Pancreas (tissue), 10 donors: ENCODE data around the gene ATP13A2. TPM values are rescaled to one million over a fixed set of nuclear protein-coding genes. Genes with fewer than 3 reads are reported as not detected.

ENCODE experiments used
- ATAC-seq, 4 donors: fragments of 200-7000 bp; cut with Tn5 transposase; one replicate each; pipeline versions ENCODE4 v1.8.0 to v1.9.1; 2020; ENCODE audit warnings: mild to moderate bottlenecking in 4 of 4, moderate library complexity in 4 of 4
- DNase-seq, 6 donors: peaks; one replicate each; pipeline ENCODE4 v3.0.0-alpha.2; 2020
- FAIRE-seq: peaks from 2 replicates; lab custom pipeline; 2012; peaks lifted over from hg19 to GRCh38; lab: Jason Lieb, UNC
- H3K27ac ChIP-seq, 4 donors: fragments of 200-600 bp; sonication (generic); 1 replicate in 3 of 4; 2 replicates in 1 of 4; pipeline versions ENCODE4 v1.5.0 to v1.8.0; 2020
- H3K27me3 ChIP-seq, 4 donors: fragments of 200-600 bp; one replicate each; pipeline ENCODE4 v1.8.0; 2021
- H3K36me3 ChIP-seq, 3 donors: fragments of 200-600 bp; sonication (generic) in 1 of 3; one replicate each; pipeline versions ENCODE4 v1.5.0 to v1.8.0; 2020 to 2021
- H3K4me1 ChIP-seq, 3 donors: fragments of 200-600 bp; one replicate each; pipeline ENCODE4 v1.8.0; 2021
- H3K4me3 ChIP-seq, 4 donors: fragments of 200-600 bp; sonication (generic) in 2 of 4; one replicate each; pipeline versions ENCODE4 v1.5.0 to v1.8.0; 2020 to 2021
- H3K9me3 ChIP-seq, 4 donors: fragments of 200-600 bp; one replicate each; pipeline ENCODE4 v1.8.0; 2021
- CTCF ChIP-seq, 4 donors: fragments of 200-600 bp; sonication (generic) in 3 of 4; IDR thresholded peaks; one replicate each; pipeline versions ENCODE4 v1.5.0 to v1.8.0; 2021; ENCODE audit warnings: antibody characterized with exemption in 4 of 4
- WGBS, 2 donors: extraction: QIAGEN DNeasy Blood & Tissue Kit; methylation state at CpG; one replicate each; pipeline ENCODE4 v1.1.7; 2013; 5-methylcytosine and 5-hydroxymethylcytosine counted together
- intact Hi-C, 3 donors: fragments of 100-400 bp; cut with DNase I; formaldehyde crosslinking; loops; one replicate each; pipeline versions ENCODE4 v1.11.1 to v1.14.2; 2022
- polyA plus RNA-seq, 2 donors: library from polyadenylated mRNA; stranded (reverse); fragments of 200-250 nt; gene quantifications; one replicate each; pipeline ENCODE4 v1.2.3, GENCODE V29; 2013
- total RNA-seq, 6 donors: library from RNA; stranded (reverse); fragmentation: NEBNext Ultra II Directional in 4 of 6; extraction: Animal tissue kit (Norgen Biotek cat#: 25700) in 4 of 6; gene quantifications; one replicate each; pipeline versions ENCODE4 v1.2.1 to v1.2.4, GENCODE V29; 2021 to 2023
- donor health status: healthy with polysubstance abuse.
- donor health status: DM: no; HTN: no; CAD: no; lungs with moderate emphysema.
- donor health status: DM: no; HTN: no; CAD: no.
- donor health status: control.
- donor health status: control.
- donor health status: Bipolar disorder and iron deficiency.
- donor health status: DM: yes; HTN: yes; CAD: no.
- donor health status: DM: no; HTN: no; CAD: no.
- donor health status: DM: no; HTN: no; CAD: no.
- donor health status: DM: yes; HTN: yes; CAD: no.

Gene ATP13A2
- total and polyA plus RNA-seq, 8 donors = 33.2 to 64.1 (median 47.8) TPM

GRCh38 chr1:16960560-16961296 lies 51.0 kb downstream of the ATP13A2 start:
- WGBS, 2 donors = 4 to 7% methylated on average over 30 to 54 of the region's 57 CpGs
- Histone ChIP-seq H3K4me3 (peak overlapping the region; percentile 7 to 44 (median 34)), H3K36me3 (peaks cover 0 to 8% (median 0%) of the 10 kb centered on the region in 3 donors), H3K27ac (peak overlapping the region; percentile 35 to 68 (median 63)), H3K9me3 (no peaks in the 10 kb centered on the region), H3K27me3 (no peaks in the 10 kb centered on the region), H3K4me1 (peaks cover 0 to 5% (median 4%) of the 10 kb centered on the region in 3 donors)
- DNase-seq (peak; percentile 90 to 99 (median 96)), FAIRE-seq (no peak), ATAC-seq (peak; percentile 85 to 91 (median 89))
- peak; percentile 50 to 62 (median 56) for TF ChIP-seq CTCF (IDR thresholded peaks at IDR 0.05)
- intact Hi-C loops = no loop called here

GRCh38 chr1:16958475-16958874 lies 53.3 kb downstream of the ATP13A2 start:
- H3K27ac ChIP-seq = no peak overlapping the region
- no peak for TF ChIP-seq CTCF (IDR thresholded peaks at IDR 0.05)
- intact Hi-C loops = loop anchor here (5.0 kb wide), 2 partner anchors 84 to 89 kb away; no protein-coding TSS in a partner anchor
- H3K9me3 ChIP-seq = no peaks in the 10 kb centered on the region
- no peak for FAIRE-seq
- no peak for ATAC-seq
- H3K27me3 ChIP-seq = no peaks in the 10 kb centered on the region
- H3K4me1 ChIP-seq = peaks cover 0 to 5% (median 4%) of the 10 kb centered on the region in 3 donors
- H3K36me3 ChIP-seq = peaks cover 0 to 6% (median 0%) of the 10 kb centered on the region in 3 donors
- no peak for DNase-seq
- H3K4me3 ChIP-seq = no peak overlapping the region
- 92% methylated on average over 12 of the region's 12 CpGs for WGBS, 2 donors

GRCh38 chr1:16957731-16958130 lies 54.0 kb downstream of the ATP13A2 start:
- 89 to 92% methylated on average over 8 of the region's 8 CpGs for WGBS, 2 donors
- FAIRE-seq = no peak
- no peak for ATAC-seq
- no peak for DNase-seq
- TF ChIP-seq CTCF (IDR thresholded peaks at IDR 0.05) = no peak
- Histone ChIP-seq H3K36me3 (peaks cover 0 to 6% (median 0%) of the 10 kb centered on the region in 3 donors), H3K27ac (no peak overlapping the region), H3K4me1 (peaks cover 0 to 5% (median 4%) of the 10 kb centered on the region in 3 donors), H3K27me3 (no peaks in the 10 kb centered on the region), H3K9me3 (no peaks in the 10 kb centered on the region), H3K4me3 (no peak overlapping the region)
- intact Hi-C loops = loop anchor here (5.0 kb wide), 2 partner anchors 85 to 90 kb away; no protein-coding TSS in a partner anchor

GRCh38 chr1:16956775-16957174 lies 55.0 kb downstream of the ATP13A2 start:
- no peak for DNase-seq
- no peak for TF ChIP-seq CTCF (IDR thresholded peaks at IDR 0.05)
- no peak overlapping the region for H3K4me3 ChIP-seq
- ATAC-seq = no peak
- intact Hi-C loops = loop anchor here (5.0 kb wide), 2 partner anchors 86 to 91 kb away; no protein-coding TSS in a partner anchor
- no peak overlapping the region for H3K27ac ChIP-seq
- H3K27me3 ChIP-seq = no peaks in the 10 kb centered on the region
- peaks cover 0 to 6% (median 0%) of the 10 kb centered on the region in 3 donors for H3K36me3 ChIP-seq
- H3K9me3 ChIP-seq = no peaks in the 10 kb centered on the region
- 94 to 98% methylated on average over 8 of the region's 8 CpGs for WGBS, 2 donors
- no peak for FAIRE-seq
- H3K4me1 ChIP-seq = peaks cover 0 to 5% (median 4%) of the 10 kb centered on the region in 3 donors
